HG03457 (cell line): Measurements from ENCODE around the gene SPANXD.
"Not testable (repeated sequence)": the region's sequence is repeated elsewhere in the genome, so short reads cannot be mapped to it uniquely, and the experiment has no call there.

Source experiments
- ATAC-seq: cut with Tn5 transposase; IDR thresholded peaks from one replicate; pipeline ENCODE4 v1.9.1; 2021; ENCODE audit warnings: moderate number of reproducible peaks; ENCODE audit not compliant: unreplicated experiment

SPANXD gene, protein sequence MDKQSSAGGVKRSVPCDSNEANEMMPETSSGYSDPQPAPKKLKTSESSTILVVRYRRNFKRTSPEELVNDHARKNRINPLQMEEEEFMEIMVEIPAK

DNA sequence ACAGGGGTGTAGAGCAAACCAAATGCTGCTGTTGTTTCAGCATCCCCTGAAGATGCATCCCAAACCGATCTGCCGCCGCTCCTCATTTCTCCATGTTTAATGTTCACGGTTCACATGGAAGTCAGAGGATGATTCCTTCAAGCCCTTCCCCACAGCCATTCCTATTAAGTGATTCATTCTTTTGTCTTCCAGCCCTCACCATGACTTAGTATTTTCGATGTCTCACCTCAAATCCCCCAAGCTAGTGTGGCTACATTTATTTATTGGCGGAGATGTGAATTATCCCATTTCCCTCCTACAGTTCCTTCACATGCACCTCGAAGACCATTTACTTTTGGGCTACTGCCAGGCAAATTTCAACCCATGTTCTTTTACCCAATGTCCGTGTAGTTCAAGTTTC is at the start of gene SPANXD:
TSS of gene SPANXD (minus strand) at position 101 of the 400 bp plus-strand sequence. CDS start 334 bp downstream, outside the sequence.
- not testable (repeated sequence) for ATAC-seq

DNA sequence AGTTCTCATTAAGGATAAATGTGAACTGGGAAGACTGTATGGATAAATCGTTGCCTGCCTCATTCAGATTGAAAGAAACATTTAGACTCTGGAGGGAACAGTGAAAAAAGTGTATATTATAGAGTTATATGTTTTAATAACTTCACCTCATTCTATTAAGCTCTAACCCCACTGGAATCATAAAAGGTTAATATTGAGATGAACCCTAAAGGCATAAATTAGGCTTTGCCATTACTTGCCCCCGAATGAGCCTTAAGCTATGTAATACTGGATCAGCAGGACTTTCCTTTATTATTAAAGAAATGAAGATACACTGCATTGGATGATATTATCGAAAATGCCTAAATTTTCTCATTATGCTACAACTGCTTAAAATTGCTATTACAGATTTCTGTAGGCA is 44.1 kb upstream of the SPANXD start:
- ATAC-seq, result no peak

DNA sequence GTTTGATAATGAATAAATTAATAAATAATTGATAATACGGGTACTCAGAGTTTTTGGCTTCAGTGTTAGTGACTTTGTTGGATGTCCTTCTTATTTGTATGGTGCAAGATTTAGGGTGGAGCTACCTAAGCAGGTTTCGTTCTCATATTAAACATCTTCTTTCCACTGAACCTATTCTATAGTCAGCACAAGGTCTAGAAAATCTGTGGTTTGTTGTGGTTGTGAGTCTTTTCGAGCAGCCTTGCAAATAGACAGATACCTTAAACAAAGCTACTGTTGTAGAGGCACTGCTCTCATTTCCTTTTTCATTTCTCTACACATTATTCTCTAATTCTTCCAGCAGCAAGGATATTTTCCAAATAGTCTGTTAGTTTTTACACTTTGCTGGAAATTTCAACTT is 38.1 kb upstream of the SPANXD start:
- ATAC-seq, result no peak

DNA sequence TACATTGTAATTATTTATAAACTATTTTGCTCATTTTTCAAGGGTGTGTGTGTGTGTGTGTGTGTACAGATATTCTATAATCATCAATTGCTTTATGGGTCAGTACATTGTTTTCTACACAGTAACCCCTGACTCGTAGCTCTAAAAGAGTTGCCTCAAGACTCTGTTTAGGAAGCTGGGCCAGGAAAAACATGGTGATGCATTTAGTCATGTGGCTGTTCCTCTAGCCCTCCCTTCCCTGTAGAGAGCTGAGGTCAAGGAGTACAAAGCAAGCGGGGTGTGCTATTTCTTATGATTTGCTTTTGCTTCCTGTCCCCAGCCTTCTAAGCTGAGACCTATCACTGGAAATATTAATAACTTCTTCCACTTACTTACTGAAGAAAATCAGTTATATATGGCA is 34.8 kb upstream of the SPANXD start:
- no peak for ATAC-seq

DNA sequence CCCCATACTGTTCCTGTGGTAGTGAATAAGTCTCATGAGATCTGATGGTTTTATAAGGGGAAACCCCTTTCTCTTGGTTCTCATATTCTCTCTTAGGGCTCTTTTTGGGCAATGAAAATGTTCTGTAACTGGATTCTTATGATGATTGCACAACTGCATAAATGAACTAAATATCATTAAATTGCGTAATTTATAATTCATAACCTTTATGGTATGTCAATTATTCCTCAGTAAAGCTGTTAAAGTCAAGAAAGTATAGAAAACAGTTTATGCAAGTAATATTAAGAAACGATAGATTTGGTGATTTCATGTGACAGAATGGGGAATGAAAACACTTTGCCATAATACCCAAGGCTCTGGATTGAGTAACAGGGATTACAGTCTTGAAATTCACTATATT is 33.5 kb upstream of the SPANXD start:
- no peak for ATAC-seq

DNA sequence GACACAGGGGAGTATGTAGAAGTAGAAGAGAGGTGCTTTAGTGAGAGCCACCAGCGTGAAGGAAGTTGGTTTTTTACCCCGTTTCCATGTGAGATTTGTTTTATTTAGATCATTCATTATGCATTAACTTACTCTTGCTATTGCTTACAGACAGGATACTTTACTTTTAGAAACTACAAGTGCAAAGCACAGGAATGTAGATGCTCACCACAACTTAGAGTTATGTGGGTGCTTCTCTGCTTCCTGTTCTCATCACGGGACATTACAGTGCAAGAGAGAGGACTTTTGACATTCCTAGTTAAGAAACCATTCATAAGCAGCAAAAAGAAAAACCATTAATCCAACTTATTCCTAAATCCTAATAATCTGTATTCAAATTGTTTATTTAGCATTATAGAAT is 25.6 kb upstream of the SPANXD start:
- no peak for ATAC-seq

DNA sequence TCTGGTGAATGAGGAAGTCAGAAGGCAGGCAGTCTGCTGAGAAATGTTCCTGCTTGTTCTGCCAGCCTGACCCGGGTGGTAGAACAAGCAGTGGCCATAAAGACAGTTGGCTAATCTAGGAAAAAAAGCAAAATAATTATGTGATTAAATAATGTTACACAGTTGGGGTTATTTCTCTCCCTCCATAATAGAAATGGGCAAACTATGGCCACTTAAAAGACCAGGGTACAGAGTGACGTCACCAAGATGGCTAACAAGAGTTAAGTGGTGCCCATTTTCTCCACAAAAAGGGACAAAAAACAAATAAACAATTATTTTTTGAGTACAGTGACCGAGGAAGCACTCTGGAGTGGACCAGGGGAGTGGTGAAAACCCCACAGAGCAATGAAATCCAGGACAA is 16.1 kb upstream of the SPANXD start:
- no peak for ATAC-seq

DNA sequence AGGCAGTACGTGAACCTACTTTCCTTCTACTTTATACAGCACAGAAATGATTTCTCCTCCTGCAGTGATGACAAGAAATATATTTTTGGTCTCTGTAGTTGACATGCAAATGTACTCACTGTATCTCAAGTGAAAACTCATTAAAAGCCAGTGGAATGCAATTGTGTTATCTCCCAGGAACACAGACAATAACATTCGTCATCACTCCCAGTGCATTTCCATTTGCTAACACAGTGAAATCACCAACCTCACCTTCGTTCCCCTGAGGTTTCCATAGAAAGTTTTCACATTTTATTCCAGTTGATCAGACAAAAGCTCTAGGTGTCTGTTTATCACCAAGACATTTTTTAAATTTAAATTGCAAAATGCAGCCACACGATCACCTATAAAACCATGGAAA is 2.5 kb upstream of the SPANXD start:
- no peak for ATAC-seq

DNA sequence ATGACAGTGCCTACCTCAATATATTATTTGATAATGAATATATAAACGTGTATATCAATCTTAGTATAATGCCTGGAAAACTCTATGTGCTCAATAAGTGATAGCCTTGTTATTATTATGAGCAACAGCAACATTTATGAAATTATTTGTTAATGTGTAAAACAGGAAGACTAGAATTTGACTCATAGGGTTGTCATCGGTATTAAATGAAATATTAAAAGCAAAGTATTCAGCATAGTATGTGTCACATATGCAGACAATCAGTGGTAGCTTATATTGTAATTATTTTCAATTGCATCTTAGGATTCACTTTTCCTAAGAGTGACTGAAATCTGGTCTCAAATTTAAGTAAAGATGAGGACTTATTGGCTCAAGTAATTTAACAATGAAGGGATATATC is 24.6 kb downstream of the SPANXD start:
- ATAC-seq, result no peak

DNA sequence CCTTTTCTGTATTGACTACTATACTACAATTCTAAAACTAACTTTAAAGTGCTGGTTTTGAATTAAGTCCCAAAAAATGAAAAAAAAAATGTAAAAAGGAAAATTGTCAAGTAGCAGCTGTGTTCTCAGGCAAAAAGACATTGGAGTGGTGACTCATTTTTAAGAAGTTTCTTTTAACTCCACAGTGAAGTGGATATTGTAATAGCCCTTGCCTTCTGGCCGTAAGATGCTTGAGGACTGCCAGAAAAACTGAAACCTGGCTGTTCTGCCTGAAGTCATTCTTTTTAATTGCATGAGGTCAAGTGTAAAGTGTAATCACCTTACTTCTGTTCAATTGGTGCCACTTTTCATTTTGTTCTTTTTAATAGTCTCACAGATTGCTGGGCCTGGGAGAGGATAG is 28.9 kb downstream of the SPANXD start:
- ATAC-seq, result no peak

DNA sequence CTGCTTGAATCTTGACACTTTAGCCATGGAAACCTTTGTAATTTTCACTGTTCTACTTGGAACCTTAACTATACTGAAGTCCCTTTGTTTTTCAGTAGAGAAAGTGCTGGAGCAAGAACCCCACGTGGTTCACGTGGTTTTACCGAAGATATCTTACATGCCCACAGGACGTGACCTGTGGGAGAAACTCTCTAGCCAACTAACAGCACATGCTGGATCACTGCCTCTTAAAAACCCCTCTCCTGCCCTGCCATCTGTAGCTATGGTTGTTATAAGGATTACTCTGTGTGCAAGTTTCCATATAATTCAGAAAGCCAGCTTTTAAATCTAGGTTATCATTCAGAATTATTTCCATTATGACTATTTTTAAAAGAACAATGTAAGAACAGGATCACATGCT is 30.2 kb downstream of the SPANXD start:
- ATAC-seq, result no peak

DNA sequence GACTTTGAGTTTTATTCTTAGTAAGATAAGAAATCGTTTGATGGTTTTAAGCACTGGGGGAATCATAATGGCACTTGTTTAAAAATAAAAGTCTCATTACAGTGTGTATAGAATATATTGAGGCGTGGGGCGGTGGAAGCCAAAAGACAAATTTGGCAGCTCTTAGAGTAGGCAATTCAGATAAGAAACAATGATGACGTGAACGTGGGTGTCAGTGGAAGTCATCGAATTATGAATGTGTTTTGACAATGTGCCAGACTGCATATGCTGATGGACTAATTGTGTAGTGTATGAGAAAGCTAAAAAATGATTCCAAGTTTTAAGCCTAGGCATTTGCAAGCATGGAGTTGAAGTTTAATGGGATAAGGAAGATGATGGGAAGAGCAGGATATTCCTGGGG is 35.8 kb downstream of the SPANXD start:
- ATAC-seq, result no peak

DNA sequence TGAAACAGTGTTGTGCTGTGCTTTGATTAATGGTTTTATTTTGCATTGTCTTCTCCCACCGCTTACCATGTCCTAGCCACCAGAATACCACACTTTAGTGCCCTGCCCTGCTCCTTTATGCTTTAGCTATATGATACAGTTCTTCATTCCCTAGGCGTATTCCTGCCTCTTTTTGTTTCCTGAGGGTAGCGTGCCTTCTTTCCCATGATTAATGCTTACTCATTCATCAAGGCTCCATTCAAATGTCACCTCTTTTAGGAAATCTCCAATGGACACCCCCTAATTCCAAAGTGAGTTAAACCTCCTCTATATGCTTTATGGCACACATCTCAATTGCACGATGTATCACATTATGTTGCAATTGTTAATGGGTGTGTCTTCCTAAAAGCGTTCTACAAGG is 46.3 kb downstream of the SPANXD start:
- no peak for ATAC-seq
